GM19455 (cell line): ENCODE results near the gene ITIH5.

Experiments used
- ATAC-seq: cut with Tn5 transposase; IDR thresholded peaks from one replicate; pipeline ENCODE4 v1.9.1; 2021; ENCODE audit not compliant: unreplicated experiment

Gene ITIH5

DNA sequence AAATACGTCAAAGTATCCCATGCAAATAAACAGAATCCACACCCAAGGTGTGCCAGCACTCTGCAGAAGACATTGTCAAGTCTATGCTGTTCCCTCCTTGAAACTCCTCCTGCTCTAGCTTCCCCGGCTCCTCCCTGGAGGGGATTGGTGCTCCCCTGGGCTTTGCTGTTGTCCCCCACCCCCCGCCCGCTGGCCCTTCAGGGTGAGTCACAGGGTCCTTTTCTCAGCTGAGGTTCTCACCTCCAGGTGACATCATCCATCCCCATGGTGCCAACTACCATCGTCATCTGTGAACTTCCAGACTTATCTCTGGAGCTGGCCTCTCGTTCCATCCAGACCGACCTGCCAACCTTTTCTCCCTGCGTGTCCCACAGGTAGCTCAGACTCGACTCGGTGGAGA is 77.0 kb downstream of the ITIH5 start:
- no peak for ATAC-seq

- ATAC-seq, result no peak
These were observed 78.9 kb downstream of the ITIH5 start for GRCh38 chr10:7587865-7588188.

DNA sequence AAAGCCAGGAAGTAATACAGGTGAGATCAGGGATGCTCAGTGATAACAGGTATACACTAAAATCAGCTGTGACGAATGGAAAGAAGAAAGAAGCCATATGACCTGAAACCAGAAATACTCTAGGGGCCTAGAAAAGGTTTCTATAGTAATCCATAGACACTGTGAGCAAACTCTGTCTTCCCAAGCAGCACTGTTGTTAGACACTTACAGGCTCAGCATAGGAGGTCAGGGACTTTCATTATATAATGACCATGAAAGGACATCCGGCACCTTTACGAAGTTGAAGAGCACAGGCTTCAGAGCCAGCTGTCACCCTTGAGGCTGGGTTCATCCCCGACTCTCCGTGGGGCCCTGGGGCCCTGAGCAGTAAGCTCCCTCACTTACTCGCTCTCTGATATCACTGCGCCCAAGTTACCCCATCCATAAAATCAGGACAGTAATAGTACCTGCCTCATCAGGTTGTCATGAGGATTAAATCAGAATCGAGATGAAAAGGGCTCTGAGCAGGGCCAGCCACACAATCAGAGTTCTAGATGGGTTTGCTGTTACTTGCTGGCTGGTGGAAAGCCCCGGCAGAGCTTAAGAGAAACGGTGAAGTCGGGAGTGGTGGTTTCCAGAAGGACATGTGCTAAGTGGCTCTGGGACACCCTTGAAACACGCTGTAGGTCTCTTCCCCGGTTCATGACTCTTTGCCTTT is 79.5 kb downstream of the ITIH5 start:
- no peak for ATAC-seq

DNA sequence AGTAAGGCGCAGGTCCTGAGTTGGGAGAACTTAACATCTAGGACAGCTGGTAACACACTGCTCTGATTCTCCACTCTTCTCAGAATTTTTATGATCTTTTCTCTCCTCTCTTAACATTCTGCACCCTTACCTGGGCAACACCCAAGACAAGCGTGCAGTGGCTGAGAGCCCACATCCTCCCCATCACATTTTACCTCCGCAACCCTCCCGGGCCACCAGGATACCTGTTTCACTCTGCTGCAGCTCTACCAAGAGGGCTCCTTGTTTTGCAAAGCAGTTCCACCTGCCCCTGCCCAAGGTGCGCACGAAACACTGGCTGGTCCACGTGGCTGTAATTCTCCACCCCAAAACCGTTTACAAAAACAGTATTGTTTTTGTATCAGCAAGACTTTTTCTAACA is 81.5 kb downstream of the ITIH5 start:
- no peak for ATAC-seq

DNA sequence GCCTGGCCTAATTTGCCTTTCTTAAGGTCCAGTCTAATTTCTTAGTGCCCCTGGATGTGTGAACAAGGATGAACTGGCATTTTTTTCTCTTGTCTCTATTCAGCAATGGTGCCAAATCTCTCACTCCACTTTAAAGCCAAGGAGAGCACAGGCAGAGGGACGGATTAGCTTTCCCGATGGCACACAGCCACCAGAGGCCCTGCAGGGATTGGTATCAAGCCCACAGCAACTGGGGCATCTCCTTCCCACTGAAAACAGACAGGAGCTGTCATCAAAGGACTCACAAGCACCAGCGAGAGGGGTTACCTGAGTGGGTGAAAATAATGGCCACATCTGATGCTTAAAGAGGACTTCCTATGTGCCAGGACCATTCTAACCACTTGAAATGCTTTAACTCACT is 83.1 kb downstream of the ITIH5 start:
- no peak for ATAC-seq

- ATAC-seq, result no peak
These were observed 86.2 kb downstream of the ITIH5 start for GRCh38 chr10:7580520-7580919.

- no peak for ATAC-seq
These were observed 87.1 kb downstream of the ITIH5 start for GRCh38 chr10:7579681-7580080.

- ATAC-seq, result no peak
These were observed 89.2 kb downstream of the ITIH5 start for GRCh38 chr10:7577579-7577978.

DNA sequence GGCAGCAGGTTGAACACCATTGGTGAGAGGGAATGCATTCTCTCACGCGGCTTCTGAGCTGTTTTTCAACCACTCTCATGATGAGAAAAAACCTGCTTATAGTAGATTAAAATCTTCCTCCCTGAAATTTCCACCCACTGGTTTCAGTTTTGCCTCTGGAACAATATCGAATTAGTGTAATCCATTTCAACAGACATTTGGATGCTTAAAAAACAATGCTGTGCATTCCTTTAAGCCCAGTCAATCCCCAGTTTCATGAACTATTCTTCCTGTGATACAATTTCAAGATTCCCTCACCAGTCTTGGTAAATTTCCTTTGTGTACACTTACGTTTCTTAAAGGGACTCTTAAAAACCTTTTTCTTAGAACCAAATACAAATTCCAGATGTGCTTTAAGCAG is 89.6 kb downstream of the ITIH5 start:
- ATAC-seq, result no peak

DNA sequence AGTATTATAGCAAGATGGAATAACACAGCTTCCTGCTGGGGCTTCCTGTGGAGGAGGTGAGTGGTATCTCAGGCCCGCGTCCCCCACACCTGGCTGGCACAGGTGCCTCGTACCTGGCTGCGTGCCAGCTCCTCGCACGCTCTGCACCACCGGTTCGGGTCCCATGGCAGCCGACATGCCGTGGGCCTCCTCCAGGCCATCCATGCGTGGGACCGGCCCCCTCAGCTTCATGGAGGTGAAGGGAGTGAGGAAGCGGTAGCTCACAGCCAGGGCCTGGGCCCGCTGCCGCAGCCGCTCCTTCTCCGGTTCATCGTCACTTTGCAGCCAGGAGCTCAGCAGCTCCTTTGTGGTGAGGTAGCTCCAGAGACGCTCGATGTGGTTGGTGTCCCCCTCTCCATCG is 90.4 kb downstream of the ITIH5 start:
- ATAC-seq, result no peak

- ATAC-seq, result no peak
These were observed 94.4 kb downstream of the ITIH5 start for GRCh38 chr10:7572391-7572790.

GRCh38 chr10:7571981-7572380 is 94.8 kb downstream of the ITIH5 start:
- ATAC-seq, result no peak

GRCh38 chr10:7567911-7568620 is 98.7 kb downstream of the ITIH5 start:
- no peak for ATAC-seq

- ATAC-seq, result no peak
These were observed 99.9 kb downstream of the ITIH5 start for GRCh38 chr10:7566891-7567290.

DNA sequence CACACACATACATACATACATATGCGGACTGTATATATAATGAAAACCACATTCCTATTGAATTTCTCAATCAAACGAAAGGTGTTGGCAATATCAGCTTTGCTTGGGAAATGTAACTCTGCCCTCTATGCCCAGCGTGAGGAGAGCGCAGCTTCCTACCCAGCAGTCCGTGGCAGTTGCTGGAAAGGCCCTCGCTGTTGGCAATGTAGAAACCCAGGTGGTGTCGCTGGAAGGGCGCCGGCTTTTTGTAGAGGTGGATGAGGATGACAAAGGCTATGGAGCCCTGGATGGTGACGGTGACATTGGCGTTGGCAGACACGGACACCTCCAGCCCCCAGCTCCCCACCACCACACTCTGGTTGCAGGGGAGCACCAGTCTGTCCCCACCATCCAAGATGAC is 100.9 kb downstream of the ITIH5 start:
- ATAC-seq, result no peak

DNA sequence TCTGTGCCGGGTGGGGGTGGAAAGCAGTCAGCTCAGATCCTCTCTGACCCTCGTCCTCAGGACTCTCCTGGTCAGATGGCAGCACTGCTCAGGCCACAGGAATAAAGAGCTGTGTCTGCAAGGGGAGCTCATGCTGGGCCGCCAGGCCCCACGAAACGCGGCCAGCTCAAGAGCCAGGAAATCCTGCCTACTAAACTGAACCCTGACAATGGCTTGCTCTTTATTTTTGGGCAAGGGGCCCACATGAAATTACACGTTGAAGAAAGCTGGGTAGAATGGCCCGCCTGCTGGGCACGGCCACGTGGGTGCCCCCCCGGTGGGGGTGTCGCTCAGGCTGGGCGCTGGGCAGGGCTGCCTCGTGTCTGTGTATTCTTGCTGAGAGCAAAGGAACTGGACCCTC is 103.0 kb downstream of the ITIH5 start:
- ATAC-seq, result no peak

DNA sequence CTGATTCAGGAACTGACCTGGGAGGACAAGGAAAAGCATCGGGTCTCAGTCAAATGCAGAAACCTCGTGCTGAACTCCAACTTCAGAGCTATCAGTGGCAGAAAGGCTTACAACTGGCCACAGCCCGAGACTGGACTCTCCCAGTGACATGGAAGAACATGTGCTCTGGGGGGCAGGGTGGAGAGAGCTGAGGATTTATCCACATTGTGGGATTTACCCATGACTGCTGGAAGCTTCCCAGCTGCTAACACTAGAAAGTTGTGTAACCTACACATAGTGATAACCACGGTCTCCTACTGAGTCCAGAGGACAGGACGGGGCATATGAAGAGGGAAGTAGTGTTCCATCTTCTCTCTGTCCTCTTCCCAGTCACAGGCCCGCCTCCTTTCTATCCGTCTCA is 103.4 kb downstream of the ITIH5 start:
- ATAC-seq, result no peak

DNA sequence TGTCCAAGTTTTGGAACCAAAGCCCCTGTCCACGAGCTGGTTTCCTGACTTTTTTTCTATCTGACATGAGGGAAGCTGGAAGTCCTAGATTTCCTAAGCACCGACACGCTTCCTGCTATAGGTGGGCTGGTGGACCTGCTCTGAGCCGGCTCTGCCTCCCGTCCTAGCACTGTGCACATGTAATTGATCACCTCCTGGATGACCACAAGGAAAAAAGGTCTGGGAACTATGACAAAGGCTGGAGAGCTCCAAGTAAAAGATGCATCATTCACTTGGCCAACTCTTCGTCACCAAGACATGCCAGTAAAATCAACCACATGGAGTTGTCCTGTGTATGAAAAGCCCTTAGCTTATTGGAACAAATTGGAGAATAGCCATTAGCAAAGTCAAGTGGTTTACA is 104.8 kb downstream of the ITIH5 start:
- ATAC-seq, result no peak

- no peak for ATAC-seq
These were observed 105.4 kb downstream of the ITIH5 start for GRCh38 chr10:7561216-7561893.

DNA sequence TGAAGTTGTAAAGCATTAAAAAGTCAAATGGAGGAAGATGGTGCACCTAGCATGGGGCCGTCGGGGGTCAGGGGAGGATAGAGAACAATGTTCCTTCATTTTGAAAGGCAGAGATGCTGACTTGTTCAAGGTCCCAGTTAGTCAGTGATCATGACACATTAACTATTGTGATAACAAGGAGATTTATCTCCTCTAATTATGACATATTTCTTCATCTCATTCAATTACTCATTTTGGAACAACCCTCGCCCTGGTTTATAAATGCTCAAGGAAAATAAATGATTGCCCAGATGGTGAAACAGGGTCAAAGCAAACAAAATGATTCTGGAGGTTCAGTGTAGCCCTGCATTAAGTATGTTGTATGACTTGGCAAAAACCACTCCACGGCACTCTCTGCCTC is 106.2 kb downstream of the ITIH5 start:
- ATAC-seq, result no peak

DNA sequence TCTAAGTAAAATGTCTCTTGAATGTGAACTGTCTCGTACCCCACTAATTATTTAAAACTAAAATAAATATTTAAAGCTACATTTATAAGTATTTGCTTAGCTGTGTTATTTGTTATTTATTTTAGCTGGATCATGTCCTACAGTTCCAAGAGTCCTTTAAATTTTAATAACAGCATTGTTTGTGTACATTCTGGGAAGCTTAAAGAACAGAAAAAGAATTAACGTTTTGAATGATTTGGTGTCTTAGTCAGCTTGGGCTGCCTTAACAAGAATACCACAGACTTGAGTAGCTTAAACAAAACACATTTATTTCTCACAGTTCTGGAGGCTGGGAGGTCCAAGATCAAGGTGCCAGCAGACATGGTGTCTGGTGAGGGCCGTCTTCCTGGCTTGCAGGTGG is 107.4 kb downstream of the ITIH5 start:
- no peak for ATAC-seq

DNA sequence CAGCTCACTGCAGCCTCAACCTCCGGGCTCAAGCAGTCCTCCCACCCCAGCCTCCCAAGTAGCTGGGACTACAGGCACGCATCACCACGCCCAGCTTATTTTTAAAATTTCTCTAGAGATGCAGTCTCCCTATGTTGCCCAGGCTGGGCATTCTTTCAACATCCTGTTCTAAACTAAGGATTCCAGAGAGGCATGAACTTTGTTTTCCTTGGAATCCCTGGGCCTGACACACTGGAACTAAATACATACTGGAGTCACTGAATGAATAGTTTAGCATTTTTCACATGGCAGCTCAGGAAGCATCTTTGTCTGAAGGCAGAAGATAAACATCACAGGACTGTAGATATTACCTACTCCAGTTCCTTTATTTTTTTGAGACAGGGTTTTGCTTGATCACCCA is 108.7 kb downstream of the ITIH5 start:
- no peak for ATAC-seq
